ENCODE results near the gene RALGDS. TPM values are rescaled to one million over a fixed set of nuclear protein-coding genes. Genes with fewer than 3 reads are reported as not detected.

RALGDS gene
- total and polyA plus RNA-seq, 9 of the 15 experiments (the other 6 are each of a cell fraction or from before 2014, with no cell fraction given) = 0.75 to 43.3 (median 27.1) TPM

- no peak for TF ChIP-seq SMARCA5 (IDR thresholded peaks at IDR 0.05)
- TF ChIP-seq FOXO4 (CRISPR knock-in tag; IDR thresholded peaks at IDR 0.05) = no peak
- TF ChIP-seq SIRT6 (IDR thresholded peaks at IDR 0.05; ENCODE audit: low read depth, low read length) = no peak
- TF ChIP-seq, protein P1, sequence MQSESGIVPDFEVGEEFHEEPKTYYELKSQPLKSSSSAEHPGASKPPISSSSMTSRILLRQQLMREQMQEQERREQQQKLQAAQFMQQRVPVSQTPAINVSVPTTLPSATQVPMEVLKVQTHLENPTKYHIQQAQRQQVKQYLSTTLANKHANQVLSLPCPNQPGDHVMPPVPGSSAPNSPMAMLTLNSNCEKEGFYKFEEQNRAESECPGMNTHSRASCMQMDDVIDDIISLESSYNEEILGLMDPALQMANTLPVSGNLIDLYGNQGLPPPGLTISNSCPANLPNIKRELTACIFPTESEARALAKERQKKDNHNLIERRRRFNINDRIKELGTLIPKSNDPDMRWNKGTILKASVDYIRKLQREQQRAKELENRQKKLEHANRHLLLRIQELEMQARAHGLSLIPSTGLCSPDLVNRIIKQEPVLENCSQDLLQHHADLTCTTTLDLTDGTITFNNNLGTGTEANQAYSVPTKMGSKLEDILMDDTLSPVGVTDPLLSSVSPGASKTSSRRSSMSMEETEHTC (IDR thresholded peaks at IDR 0.05) = no peak
- 0 out of 2 replicates have a peak, but pooled peaks have one; percentile 54 for TF ChIP-seq ZNF589 (CRISPR knock-in tag; IDR thresholded peaks at IDR 0.05; ENCODE audit: low read depth)
- no peak for TF ChIP-seq MCM2 (IDR thresholded peaks at IDR 0.05; ENCODE audit: low read depth)
- TF ChIP-seq, protein P2, sequence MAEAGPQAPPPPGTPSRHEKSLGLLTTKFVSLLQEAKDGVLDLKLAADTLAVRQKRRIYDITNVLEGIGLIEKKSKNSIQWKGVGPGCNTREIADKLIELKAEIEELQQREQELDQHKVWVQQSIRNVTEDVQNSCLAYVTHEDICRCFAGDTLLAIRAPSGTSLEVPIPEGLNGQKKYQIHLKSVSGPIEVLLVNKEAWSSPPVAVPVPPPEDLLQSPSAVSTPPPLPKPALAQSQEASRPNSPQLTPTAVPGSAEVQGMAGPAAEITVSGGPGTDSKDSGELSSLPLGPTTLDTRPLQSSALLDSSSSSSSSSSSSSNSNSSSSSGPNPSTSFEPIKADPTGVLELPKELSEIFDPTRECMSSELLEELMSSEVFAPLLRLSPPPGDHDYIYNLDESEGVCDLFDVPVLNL (CRISPR knock-in tag; IDR thresholded peaks at IDR 0.05; ENCODE audit: low read depth) = no peak
- peak; percentile 63; the same call in 1 of the 2 replicates for TF ChIP-seq TARDBP (IDR thresholded peaks at IDR 0.05)
- 0 out of 2 replicates have a peak, but pooled peaks have one; percentile 18 for TF ChIP-seq PML (IDR thresholded peaks at IDR 0.05; ENCODE audit: low read length)
- TF ChIP-seq CHCHD3 (CRISPR knock-in tag; IDR thresholded peaks at IDR 0.05) = no peak
- peak; percentile 55 for TF ChIP-seq RBFOX2 (IDR thresholded peaks at IDR 0.05; ENCODE audit: low read depth, low read length)
- peak; percentile 67; the same call in 1 of the 2 replicates for TF ChIP-seq ZNF584 (CRISPR knock-in tag; IDR thresholded peaks at IDR 0.05; ENCODE audit: low read depth)
- no peak for TF ChIP-seq HNRNPUL1 (IDR thresholded peaks at IDR 0.05; ENCODE audit: low read length)
- no peak for TF ChIP-seq PCBP2 (IDR thresholded peaks at IDR 0.05; ENCODE audit: low read depth, low read length, poor library complexity, severe bottlenecking)
- TF ChIP-seq CEBPB (tag; IDR thresholded peaks at IDR 0.05) = no peak
- TF ChIP-seq MAFF (IDR thresholded peaks at IDR 0.05; ENCODE audit: low read length) = no peak
- TF ChIP-seq ZNF217 (CRISPR knock-in tag; IDR thresholded peaks at IDR 0.05) = no peak
- TF ChIP-seq CHD2 (IDR thresholded peaks at IDR 0.05; ENCODE audit: low read depth, low read length) = no peak
- TF ChIP-seq NRF1 (conservative IDR thresholded peaks at IDR 0.05 in 1 of 2, IDR thresholded peaks at IDR 0.05 in 1 of 2) = peak in 1 of 2 experiments; percentile 43; a peak in 1 of 4 replicates
- TF ChIP-seq ZNF143 (CRISPR knock-in tag; IDR thresholded peaks at IDR 0.05) = no peak
- no peak for TF ChIP-seq NR3C1 (CRISPR knock-in tag; IDR thresholded peaks at IDR 0.05)
- no peak for TF ChIP-seq ZFP91 (CRISPR knock-in tag; IDR thresholded peaks at IDR 0.05)
- no peak for TF ChIP-seq ZNF780A (CRISPR knock-in tag; IDR thresholded peaks at IDR 0.05)
- peak; percentile 52; the same call in 1 of the 2 replicates for TF ChIP-seq TCF3 (CRISPR knock-in tag; IDR thresholded peaks at IDR 0.05)
- TF ChIP-seq ZNF12 (CRISPR knock-in tag; IDR thresholded peaks at IDR 0.05) = no peak
- TF ChIP-seq ZNF134 (CRISPR knock-in tag; conservative IDR thresholded peaks at IDR 0.05) = no peak; the same call in 1 of the 2 replicates
Measured at GRCh38 chr9:133122935-133123611, 2.0 kb upstream of the RALGDS start (continued).
